Caco-2 (cell line): ENCODE results near the gene SLC25A34. TPM values are rescaled to one million over a fixed set of nuclear protein-coding genes. Genes with fewer than 3 reads are reported as not detected.

ENCODE experiments used
- BruUV-seq: library from RNA; stranded (reverse); fragments of 400-500 nt; replicated peaks from 2 replicates; lab custom pipeline; 2021; lab: Mats Ljungman, UMichigan
- CTCF ChIA-PET: fragments of 300-600 bp; sonication (Branson Sonifier 250); formaldehyde crosslinking; loops from one replicate; lab custom pipeline; 2022; ENCODE audit warnings: antibody characterized with exemption; lab: Charles Lee
- POLR2A ChIA-PET: fragments of 300-600 bp; sonication (Branson Sonifier 250); formaldehyde crosslinking; loops from one replicate; lab custom pipeline; 2022; ENCODE audit warnings: antibody characterized with exemption; lab: Charles Lee
- DNase-seq, 2 experiments: peaks; one replicate each; pipeline versions ENCODE4 v3.0.0 to v3.0.0-alpha.2; 2020 to 2022
- H3K27me3 ChIP-seq: replicated peaks from 2 replicates; pipeline ENCODE4 v1.6.0; 2011; ENCODE audit warnings: low read length; ENCODE audit not compliant: control insufficient read depth, insufficient read depth
- H3K36me3 ChIP-seq: 2 replicates; pipeline ENCODE4 v1.5.1; 2011; ENCODE audit warnings: low read length; ENCODE audit not compliant: control insufficient read depth, insufficient read depth
- H3K4me1 ChIP-seq: fragments of 250-450 bp; sonication (Bioruptor Pico); 2 replicates; pipeline ENCODE4 v1.5.1; 2020; ENCODE audit warnings: mild to moderate bottlenecking
- H3K4me3 ChIP-seq: 2 replicates; pipeline ENCODE4 v1.5.1; 2011; ENCODE audit warnings: low read depth, mild to moderate bottlenecking, control low read depth, low read length
- H3K9me3 ChIP-seq: fragments of 250-450 bp; sonication (Bioruptor Pico); 2 replicates; pipeline ENCODE4 v1.5.1; 2020; ENCODE audit warnings: mild to moderate bottlenecking, moderate library complexity
- H3K27ac Mint-ChIP-seq: one replicate; pipeline ENCODE4 v1.8.0; 2022; ENCODE audit warnings: mixed read lengths; ENCODE audit not compliant: unreplicated experiment
- H3K27me3 Mint-ChIP-seq: one replicate; pipeline ENCODE4 v1.8.0; 2022; ENCODE audit warnings: mixed read lengths; ENCODE audit not compliant: insufficient read depth, unreplicated experiment
- H3K36me3 Mint-ChIP-seq: one replicate; pipeline ENCODE4 v1.8.0; 2022; ENCODE audit warnings: mild to moderate bottlenecking, mixed read lengths; ENCODE audit not compliant: insufficient read depth, unreplicated experiment
- H3K4me1 Mint-ChIP-seq: one replicate; pipeline ENCODE4 v1.8.0; 2022; ENCODE audit warnings: low read depth, mixed read lengths; ENCODE audit not compliant: unreplicated experiment
- H3K4me3 Mint-ChIP-seq: one replicate; pipeline ENCODE4 v1.8.0; 2022; ENCODE audit warnings: mild to moderate bottlenecking, moderate library complexity, mixed read lengths; ENCODE audit not compliant: unreplicated experiment
- H3K9me3 Mint-ChIP-seq: one replicate; pipeline ENCODE4 v1.8.0; 2022; ENCODE audit warnings: mixed read lengths; ENCODE audit not compliant: unreplicated experiment
- intact Hi-C: fragments of 100-400 bp; cut with micrococcal nuclease; formaldehyde crosslinking; loops from one replicate; pipeline ENCODE4 v1.10.0; 2022; ENCODE audit not compliant: unreplicated experiment
- total RNA-seq: library from RNA; stranded (reverse); gene quantifications from 2 replicates; pipeline ENCODE4 v1.2.3, GENCODE V29; 2022
- TF ChIP-seq, protein P1 (sequence below), 2 experiments: fragments of 200-600 bp in 1 of 2; IDR thresholded peaks; 1 replicate in 1 of 2; 2 replicates in 1 of 2; pipeline versions ENCODE4 v1.5.1 to v1.8.0; 2011 to 2022; ENCODE audit warnings: antibody characterized with exemption in 1 of 2, control low read depth in 1 of 2, inconsistent platforms in 1 of 2, low read depth in 1 of 2, low read length in 1 of 2, mild to moderate bottlenecking in 1 of 2, moderate library complexity in 1 of 2; ENCODE audit not compliant: insufficient read depth in 1 of 2, severe bottlenecking in 1 of 2, unreplicated experiment in 1 of 2

Gene SLC25A34
- total RNA-seq, 1 experiment from 2014 or later: 1.1 TPM

DNA sequence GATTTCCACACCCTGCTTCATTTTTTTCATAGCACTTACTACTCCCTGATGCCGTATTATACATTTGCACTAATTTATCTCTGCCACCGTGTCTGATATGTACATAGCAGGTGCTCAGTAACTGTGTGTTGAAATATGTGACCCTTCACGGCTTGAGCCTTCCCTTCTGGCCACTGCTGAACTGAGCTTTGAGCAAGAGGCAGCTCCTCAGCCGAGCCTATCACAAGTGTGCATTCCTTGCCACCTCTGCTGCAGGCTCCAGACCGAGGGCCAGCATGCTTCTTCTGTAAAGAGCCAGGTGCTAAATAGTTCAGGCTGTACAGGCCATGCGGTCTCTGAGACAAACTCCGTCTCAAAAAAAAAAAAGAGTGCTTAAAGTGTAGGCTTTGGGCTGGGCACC lies 29.3 kb upstream of the SLC25A34 start:
- no peaks in the 10 kb centered on the region for H3K27me3 ChIP-seq
- ChIA-PET POLR2A (interaction anchor here (0.6 kb wide), 1 partner anchor 129 kb away, joined by 8 read pairs; no protein-coding TSS in a partner anchor), CTCF (no interaction called here)
- no peak overlapping the region for H3K4me3 Mint-ChIP-seq
- H3K4me1 Mint-ChIP-seq: no peaks in the 10 kb centered on the region
- no peaks in the 10 kb centered on the region for H3K9me3 Mint-ChIP-seq
- intact Hi-C loops: no loop called here
- BruUV-seq: no TSS peak
- H3K36me3 ChIP-seq: no peaks in the 10 kb centered on the region
- no peak overlapping the region for H3K4me3 ChIP-seq
- no peaks in the 10 kb centered on the region for H3K4me1 ChIP-seq
- H3K27me3 Mint-ChIP-seq: no peaks in the 10 kb centered on the region
- peaks cover 14% of the 10 kb centered on the region for H3K36me3 Mint-ChIP-seq
- TF ChIP-seq, protein P1, sequence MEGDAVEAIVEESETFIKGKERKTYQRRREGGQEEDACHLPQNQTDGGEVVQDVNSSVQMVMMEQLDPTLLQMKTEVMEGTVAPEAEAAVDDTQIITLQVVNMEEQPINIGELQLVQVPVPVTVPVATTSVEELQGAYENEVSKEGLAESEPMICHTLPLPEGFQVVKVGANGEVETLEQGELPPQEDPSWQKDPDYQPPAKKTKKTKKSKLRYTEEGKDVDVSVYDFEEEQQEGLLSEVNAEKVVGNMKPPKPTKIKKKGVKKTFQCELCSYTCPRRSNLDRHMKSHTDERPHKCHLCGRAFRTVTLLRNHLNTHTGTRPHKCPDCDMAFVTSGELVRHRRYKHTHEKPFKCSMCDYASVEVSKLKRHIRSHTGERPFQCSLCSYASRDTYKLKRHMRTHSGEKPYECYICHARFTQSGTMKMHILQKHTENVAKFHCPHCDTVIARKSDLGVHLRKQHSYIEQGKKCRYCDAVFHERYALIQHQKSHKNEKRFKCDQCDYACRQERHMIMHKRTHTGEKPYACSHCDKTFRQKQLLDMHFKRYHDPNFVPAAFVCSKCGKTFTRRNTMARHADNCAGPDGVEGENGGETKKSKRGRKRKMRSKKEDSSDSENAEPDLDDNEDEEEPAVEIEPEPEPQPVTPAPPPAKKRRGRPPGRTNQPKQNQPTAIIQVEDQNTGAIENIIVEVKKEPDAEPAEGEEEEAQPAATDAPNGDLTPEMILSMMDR (IDR thresholded peaks at IDR 0.05; ENCODE audit: insufficient read depth in 1 of 2, low read depth in 1 of 2, low read length in 1 of 2, severe bottlenecking in 1 of 2, unreplicated experiment in 1 of 2): no peak
- no peaks in the 10 kb centered on the region for H3K9me3 ChIP-seq
- H3K27ac Mint-ChIP-seq: no peak overlapping the region
- DNase-seq: no peak

DNA sequence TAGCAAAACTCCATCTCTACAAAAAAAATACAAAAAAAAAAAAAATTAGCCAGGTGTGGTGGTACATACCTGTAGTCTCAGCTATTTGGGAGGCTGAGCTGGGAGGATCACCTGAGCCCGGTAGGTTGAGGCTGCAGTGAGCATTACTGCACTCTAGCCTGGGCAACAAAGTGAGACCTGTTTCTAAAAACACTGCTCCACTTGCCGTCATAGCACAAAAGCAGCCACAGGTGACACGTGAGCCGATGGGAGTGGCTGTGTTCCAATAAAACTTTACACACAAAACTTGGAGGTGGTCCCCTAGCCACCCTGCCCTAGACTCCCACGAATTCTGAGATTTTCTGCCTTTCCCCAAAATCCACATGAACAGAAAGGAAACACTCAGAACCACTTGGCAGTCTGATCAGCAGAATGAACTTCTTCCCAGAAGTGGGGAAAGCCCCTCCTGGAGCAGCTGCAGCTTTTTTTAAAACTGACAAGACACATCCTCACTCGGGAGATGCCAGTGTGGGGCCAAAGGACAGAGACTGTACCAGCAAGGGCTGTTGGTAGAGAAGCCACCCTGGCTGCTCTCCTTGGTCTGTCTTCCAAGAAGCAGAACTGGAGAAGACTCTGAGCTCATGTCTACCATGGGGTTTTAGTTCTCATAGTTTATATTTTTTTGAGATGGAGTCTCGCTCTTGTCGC lies 28.7 kb upstream of the SLC25A34 start:
- no peaks in the 10 kb centered on the region for H3K9me3 ChIP-seq
- intact Hi-C loops: no loop called here
- no peak for DNase-seq
- no peaks in the 10 kb centered on the region for H3K4me1 Mint-ChIP-seq
- H3K27ac Mint-ChIP-seq: no peak overlapping the region
- no peaks in the 10 kb centered on the region for H3K27me3 Mint-ChIP-seq
- H3K4me1 ChIP-seq: no peaks in the 10 kb centered on the region
- TF ChIP-seq, protein P1 (IDR thresholded peaks at IDR 0.05; ENCODE audit: insufficient read depth in 1 of 2, low read depth in 1 of 2, low read length in 1 of 2, severe bottlenecking in 1 of 2, unreplicated experiment in 1 of 2): no peak
- no peaks in the 10 kb centered on the region for H3K36me3 ChIP-seq
- H3K9me3 Mint-ChIP-seq: no peaks in the 10 kb centered on the region
- no peak overlapping the region for H3K4me3 Mint-ChIP-seq
- ChIA-PET CTCF (no interaction called here), POLR2A (interaction anchor here (0.6 kb wide), 1 partner anchor 129 kb away, joined by 8 read pairs; no protein-coding TSS in a partner anchor)
- H3K36me3 Mint-ChIP-seq: peaks cover 14% of the 10 kb centered on the region
- no TSS peak for BruUV-seq
- H3K4me3 ChIP-seq: no peak overlapping the region
- H3K27me3 ChIP-seq: no peaks in the 10 kb centered on the region

DNA sequence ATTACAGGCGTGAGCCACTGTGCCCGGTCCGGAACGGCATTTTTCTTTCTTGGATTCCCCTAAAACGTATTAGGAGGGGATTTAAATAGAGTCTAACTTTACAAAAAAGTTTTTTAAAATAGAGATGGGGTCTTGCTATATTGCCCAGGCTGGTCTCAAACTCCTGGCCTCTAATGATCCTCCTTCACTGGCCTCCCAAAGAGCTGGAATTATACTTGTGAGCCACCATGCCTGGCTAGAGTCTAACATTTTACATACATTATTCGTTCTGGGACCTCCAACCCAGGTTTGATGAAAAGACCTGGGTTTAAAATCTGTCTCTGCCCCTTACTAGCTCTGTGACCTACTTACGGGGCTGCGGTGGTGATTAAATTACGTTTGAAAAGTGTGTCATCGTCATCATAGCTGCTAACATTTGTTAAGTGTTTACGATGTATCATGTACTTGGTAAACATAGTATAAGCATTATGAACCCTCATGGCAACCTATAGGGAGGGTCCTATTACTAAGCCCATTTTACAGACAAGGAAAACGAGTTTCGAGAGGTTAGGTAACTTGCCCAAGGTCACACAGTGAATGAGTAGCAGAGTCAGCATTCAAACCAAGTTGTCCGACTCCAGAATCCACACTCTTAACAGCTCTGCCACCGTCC lies 27.4 kb upstream of the SLC25A34 start:
- Mint-ChIP-seq H3K27me3 (no peaks in the 10 kb centered on the region), H3K4me1 (no peaks in the 10 kb centered on the region), H3K36me3 (peaks cover 14% of the 10 kb centered on the region), H3K4me3 (no peak overlapping the region), H3K27ac (no peak overlapping the region), H3K9me3 (no peaks in the 10 kb centered on the region)
- BruUV-seq: no TSS peak
- Histone ChIP-seq H3K27me3 (no peaks in the 10 kb centered on the region), H3K4me3 (no peak overlapping the region), H3K4me1 (no peaks in the 10 kb centered on the region), H3K36me3 (no peaks in the 10 kb centered on the region), H3K9me3 (no peaks in the 10 kb centered on the region)
- POLR2A ChIA-PET: no interaction called here
- intact Hi-C loops: no loop called here
- DNase-seq: no peak
- TF ChIP-seq, protein P1 (IDR thresholded peaks at IDR 0.05; ENCODE audit: insufficient read depth in 1 of 2, low read depth in 1 of 2, low read length in 1 of 2, severe bottlenecking in 1 of 2, unreplicated experiment in 1 of 2): no peak
- CTCF ChIA-PET: no interaction called here
